HG02840 (cell line): ENCODE measurements around the gene UBE2D2.

Experiments
- ATAC-seq: cut with Tn5 transposase; IDR thresholded peaks from one replicate; pipeline ENCODE4 v1.9.1; 2021; ENCODE audit warnings: mild to moderate bottlenecking, moderate library complexity, moderate number of reproducible peaks; ENCODE audit not compliant: unreplicated experiment, low FRiP score

Gene UBE2D2

GRCh38 chr5:139671096-139671841 is 110.1 kb downstream of the UBE2D2 start:
- no peak for ATAC-seq

DNA sequence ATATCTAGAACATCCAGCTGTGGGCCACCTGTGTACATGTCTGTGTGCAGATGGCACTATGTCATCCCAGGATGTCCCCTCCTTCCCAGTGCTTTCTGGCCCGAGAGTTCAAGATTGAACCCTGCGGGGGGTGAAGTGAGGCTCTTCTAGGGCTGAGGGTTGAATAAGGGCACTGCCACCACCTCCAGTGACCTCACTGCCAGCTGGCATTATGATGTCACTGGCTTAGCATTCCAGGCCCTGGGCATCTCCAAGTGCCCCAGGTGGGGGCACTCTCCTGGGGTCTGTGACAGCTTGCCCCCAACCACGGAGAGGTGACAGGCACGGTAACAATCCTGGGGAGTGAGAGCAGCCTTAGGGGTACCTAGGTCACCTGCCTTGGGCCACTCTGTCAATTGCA is 114.1 kb downstream of the UBE2D2 start:
- ATAC-seq = no peak

- ATAC-seq = no peak
Measured at GRCh38 chr5:139675825-139676224, 114.7 kb downstream of the UBE2D2 start.

DNA sequence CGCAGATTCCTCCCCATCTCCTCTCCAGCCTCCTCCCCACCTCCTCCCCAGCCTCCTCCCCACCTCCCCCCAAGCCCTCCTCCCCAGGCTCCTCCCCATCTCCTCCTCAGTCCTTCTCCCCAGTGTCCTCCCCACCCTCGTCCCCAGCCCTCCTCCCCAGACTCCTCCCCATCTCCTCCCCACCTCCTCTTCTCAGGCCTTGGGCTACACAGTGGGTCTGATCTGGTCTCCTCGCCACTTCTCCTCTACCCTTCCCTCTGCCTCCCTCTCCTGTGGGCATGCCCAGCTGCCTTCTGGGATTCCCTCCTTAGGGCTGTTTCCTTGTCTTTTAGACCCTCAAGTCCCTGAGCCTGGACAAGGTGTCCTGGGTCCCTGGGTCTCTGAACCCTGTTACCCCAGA is 115.3 kb downstream of the UBE2D2 start:
- no peak for ATAC-seq

DNA sequence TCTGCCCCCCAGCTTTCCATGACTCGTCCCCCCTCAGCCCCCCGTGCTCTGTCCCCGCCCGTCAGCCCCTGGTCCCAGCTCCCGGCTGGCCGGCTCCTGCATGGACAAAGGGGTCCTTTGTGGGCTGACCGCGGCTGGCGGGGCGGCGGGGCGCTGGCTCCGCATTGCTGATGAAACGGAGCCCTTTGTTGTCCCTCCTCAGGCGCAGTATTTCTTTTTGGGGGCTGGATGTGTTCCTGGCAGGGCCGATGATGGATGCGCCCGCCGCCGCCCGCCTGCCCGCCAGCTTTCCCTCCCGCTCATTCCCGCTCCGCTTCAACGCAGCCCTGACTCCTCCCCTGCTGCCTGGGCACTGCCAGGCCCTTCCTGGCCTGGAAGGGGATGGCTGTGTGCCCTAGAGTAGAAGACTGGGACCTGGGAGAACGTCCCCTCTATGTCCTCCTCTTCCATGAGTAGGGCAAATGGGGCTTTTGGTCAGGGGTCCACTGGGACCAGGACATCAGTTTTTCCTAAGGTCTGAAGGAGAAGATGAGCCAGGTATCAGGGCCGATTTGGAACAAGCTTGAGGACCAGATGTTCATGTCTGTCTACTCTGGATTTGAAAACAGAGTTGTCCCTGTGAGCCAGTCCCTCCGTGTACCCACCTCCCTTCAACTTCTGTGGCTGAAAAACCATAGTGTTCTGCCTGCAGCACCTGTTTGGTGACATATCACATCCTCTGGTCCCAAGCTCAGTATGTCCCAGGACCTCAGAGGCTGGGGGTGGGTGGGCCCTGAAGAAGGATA is 116.0 kb downstream of the UBE2D2 start:
- no peak for ATAC-seq
